PC-3 (cell line): Measurements from ENCODE around the gene IARS2.

Experiments
- CTCF ChIP-seq: fragments of 300-600 bp; sonication (generic); conservative IDR thresholded peaks from 2 replicates; pipeline ENCODE4 v1.5.1; 2017; ENCODE audit warnings: antibody characterized with exemption, low read depth, mild to moderate bottlenecking, low read length
- EZH2 ChIP-seq: fragments of 300-600 bp; sonication (generic); IDR thresholded peaks from one replicate; pipeline ENCODE4 v1.6.1; 2017; ENCODE audit warnings: antibody characterized with exemption, mild to moderate bottlenecking, low read length; ENCODE audit not compliant: unreplicated experiment
- EZH2phosphoT487 ChIP-seq: fragments of 300-600 bp; sonication (generic); IDR thresholded peaks from 2 replicates; pipeline ENCODE4 v1.6.1; 2018; ENCODE audit warnings: mild to moderate bottlenecking, antibody characterized with exemption, low read length, borderline replicate concordance

- TF ChIP-seq CTCF (peak; percentile 59), EZH2 (no peak), EZH2phosphoT487 (no peak)
Measured at GRCh38 chr1:220123889-220124288, 30.0 kb downstream of the IARS2 start.
